Measurements from ENCODE around the gene SYVN1. TPM values are rescaled to one million over a fixed set of nuclear protein-coding genes. Genes with fewer than 3 reads are reported as not detected.
"Not testable (repeated sequence)": the region's sequence is repeated elsewhere in the genome, so short reads cannot be mapped to it uniquely, and the experiment has no call there.

The SYVN1 gene
- total RNA-seq, 1 donor from 2014 or later, result 49.8 TPM

GRCh38 chr11:65127473-65128181, 6.7 kb downstream of the SYVN1 start:
- DNase-seq (ENCODE audit: low read depth), result no peak

GRCh38 chr11:65126624-65127274, 7.6 kb downstream of the SYVN1 start:
- DNase-seq (ENCODE audit: low read depth), result no peak

- no peak for DNase-seq (ENCODE audit: low read depth)
Measured at GRCh38 chr11:65125197-65126056, 8.9 kb downstream of the SYVN1 start.

- DNase-seq (ENCODE audit: low read depth), result no peak
Measured at GRCh38 chr11:65124480-65125196, 9.7 kb downstream of the SYVN1 start.

- peak; percentile 94 for DNase-seq (ENCODE audit: low read depth)
Measured at GRCh38 chr11:65121865-65122696, 12.2 kb downstream of the SYVN1 start, which contains the start of the genes FAU and MRPL49. TSS of gene FAU (minus strand) at chr11:65122134. CDS start at chr11:65121813, 321 bp downstream. TSS of gene MRPL49 (plus strand) at chr11:65122321. CDS start at chr11:65122347, 26 bp downstream.

- DNase-seq (ENCODE audit: low read depth), result no peak
Measured at GRCh38 chr11:65121447-65121864, 12.9 kb downstream of the SYVN1 start.

- no peak for DNase-seq (ENCODE audit: low read depth)
Measured at GRCh38 chr11:65120831-65121230, 13.5 kb downstream of the SYVN1 start.

GRCh38 chr11:65119670-65119995, 14.7 kb downstream of the SYVN1 start:
- no peak for DNase-seq (ENCODE audit: low read depth)

GRCh38 chr11:65118891-65119669, 15.2 kb downstream of the SYVN1 start:
- DNase-seq (ENCODE audit: low read depth), result not testable (repeated sequence)

- no peak for DNase-seq (ENCODE audit: low read depth)
Measured at GRCh38 chr11:65118097-65118837, 16.1 kb downstream of the SYVN1 start.

- DNase-seq (ENCODE audit: low read depth), result peak; percentile 95
Measured at GRCh38 chr11:65117206-65118096, 16.9 kb downstream of the SYVN1 start, which contains the start of gene ZNHIT2. TSS of gene ZNHIT2 (minus strand) at chr11:65117701. CDS start at chr11:65117653, 48 bp downstream.

- peak; percentile 38 for DNase-seq (ENCODE audit: low read depth)
Measured at GRCh38 chr11:65116370-65117205, 17.7 kb downstream of the SYVN1 start.

GRCh38 chr11:65115361-65116082, 18.8 kb downstream of the SYVN1 start:
- no peak for DNase-seq (ENCODE audit: low read depth)

GRCh38 chr11:65114538-65115171, 19.7 kb downstream of the SYVN1 start:
- no peak for DNase-seq (ENCODE audit: low read depth)

- peak; percentile 38 for DNase-seq (ENCODE audit: low read depth)
Measured at GRCh38 chr11:65113839-65114238, 20.5 kb downstream of the SYVN1 start.

- DNase-seq (ENCODE audit: low read depth), result peak; percentile 43
Measured at GRCh38 chr11:65113361-65113756, 21.0 kb downstream of the SYVN1 start.
